Tibial artery (tissue), 4 donors: Measurements from ENCODE around the gene UMODL1.
A peak's percentile ranks its signal among the peaks of the same experiment; 100 is the strongest.

Source experiments
- DNase-seq, 2 donors: peaks; one replicate each; pipeline ENCODE4 v3.0.0-alpha.2; 2019
- H3K27ac ChIP-seq, 2 donors: fragments of 200-600 bp; sonication (generic) in 1 of 2; 1 replicate in 1 of 2; 2 replicates in 1 of 2; pipeline ENCODE4 v1.5.1; 2018 to 2019; ENCODE audit warnings: mild to moderate bottlenecking in 1 of 2
- H3K27me3 ChIP-seq, 2 donors: fragments of 200-600 bp; sonication (generic) in 1 of 2; one replicate each; pipeline versions ENCODE4 v1.5.1 to v1.6.0; 2016 to 2019
- H3K36me3 ChIP-seq, 3 donors: fragments of 200-600 bp; sonication (generic) in 2 of 3; one replicate each; pipeline ENCODE4 v1.5.1; 2016 to 2019; ENCODE audit warnings: mild to moderate bottlenecking in 2 of 3
- H3K4me1 ChIP-seq, 4 donors: fragments of 200-600 bp; sonication (generic) in 2 of 4; 1 replicate in 3 of 4; 2 replicates in 1 of 4; pipeline ENCODE4 v1.5.1; 2016 to 2019
- H3K4me3 ChIP-seq, 2 donors: fragments of 200-600 bp; sonication (generic) in 1 of 2; 1 replicate in 1 of 2; 2 replicates in 1 of 2; pipeline ENCODE4 v1.5.1; 2018 to 2019; ENCODE audit warnings: mild to moderate bottlenecking in 2 of 2
- H3K9me3 ChIP-seq, 3 donors: fragments of 200-600 bp; sonication (generic) in 1 of 3; one replicate each; pipeline ENCODE4 v1.5.1; 2016 to 2019
- intact Hi-C: fragments of 100-400 bp; cut with DNase I; formaldehyde crosslinking; loops from one replicate; pipeline ENCODE4 v1.15.0; 2023; ENCODE audit warnings: low total_unique reads
- TF ChIP-seq, protein P1 (sequence below), 2 experiments: fragments of 200-600 bp in 1 of 2; fragments of 450-650 bp in 1 of 2; IDR thresholded peaks; one replicate each; pipeline ENCODE4 v1.5.1; 2017 to 2019; ENCODE audit warnings: antibody characterized with exemption in 2 of 2, mild to moderate bottlenecking in 1 of 2, moderate library complexity in 1 of 2

Gene UMODL1

DNA sequence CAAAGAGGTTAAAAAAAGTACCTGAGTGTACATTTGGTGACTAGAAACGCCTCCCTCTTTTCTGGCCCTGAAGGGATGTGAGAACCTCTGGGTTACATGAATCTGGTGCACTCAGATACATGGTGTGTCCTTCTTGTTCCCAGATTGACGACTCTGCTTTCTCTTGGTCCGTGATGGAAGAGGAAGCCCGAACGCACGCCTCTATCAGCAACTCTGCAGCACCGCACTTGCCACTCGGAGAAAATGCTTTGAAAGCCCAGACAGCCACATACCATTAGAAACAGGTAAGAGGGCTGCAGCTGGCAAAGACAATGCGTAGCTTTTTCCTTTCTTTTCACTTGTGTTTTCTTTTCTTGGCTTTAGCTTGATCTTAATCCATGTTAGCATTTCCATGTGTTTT lies 39.9 kb upstream of the UMODL1 start:
- Histone ChIP-seq H3K36me3 (no peaks in the 10 kb centered on the region), H3K4me1 (peaks cover 0 to 4% (median 0%) of the 10 kb centered on the region in 4 donors), H3K4me3 (no peak overlapping the region), H3K9me3 (no peaks in the 10 kb centered on the region), H3K27ac (no peak overlapping the region), H3K27me3 (no peaks in the 10 kb centered on the region)
- peak in 1 of 2 donors; percentile 29 for DNase-seq
- TF ChIP-seq, protein P1, sequence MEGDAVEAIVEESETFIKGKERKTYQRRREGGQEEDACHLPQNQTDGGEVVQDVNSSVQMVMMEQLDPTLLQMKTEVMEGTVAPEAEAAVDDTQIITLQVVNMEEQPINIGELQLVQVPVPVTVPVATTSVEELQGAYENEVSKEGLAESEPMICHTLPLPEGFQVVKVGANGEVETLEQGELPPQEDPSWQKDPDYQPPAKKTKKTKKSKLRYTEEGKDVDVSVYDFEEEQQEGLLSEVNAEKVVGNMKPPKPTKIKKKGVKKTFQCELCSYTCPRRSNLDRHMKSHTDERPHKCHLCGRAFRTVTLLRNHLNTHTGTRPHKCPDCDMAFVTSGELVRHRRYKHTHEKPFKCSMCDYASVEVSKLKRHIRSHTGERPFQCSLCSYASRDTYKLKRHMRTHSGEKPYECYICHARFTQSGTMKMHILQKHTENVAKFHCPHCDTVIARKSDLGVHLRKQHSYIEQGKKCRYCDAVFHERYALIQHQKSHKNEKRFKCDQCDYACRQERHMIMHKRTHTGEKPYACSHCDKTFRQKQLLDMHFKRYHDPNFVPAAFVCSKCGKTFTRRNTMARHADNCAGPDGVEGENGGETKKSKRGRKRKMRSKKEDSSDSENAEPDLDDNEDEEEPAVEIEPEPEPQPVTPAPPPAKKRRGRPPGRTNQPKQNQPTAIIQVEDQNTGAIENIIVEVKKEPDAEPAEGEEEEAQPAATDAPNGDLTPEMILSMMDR (IDR thresholded peaks at IDR 0.05): no peak
- intact Hi-C loops: no loop called here

DNA sequence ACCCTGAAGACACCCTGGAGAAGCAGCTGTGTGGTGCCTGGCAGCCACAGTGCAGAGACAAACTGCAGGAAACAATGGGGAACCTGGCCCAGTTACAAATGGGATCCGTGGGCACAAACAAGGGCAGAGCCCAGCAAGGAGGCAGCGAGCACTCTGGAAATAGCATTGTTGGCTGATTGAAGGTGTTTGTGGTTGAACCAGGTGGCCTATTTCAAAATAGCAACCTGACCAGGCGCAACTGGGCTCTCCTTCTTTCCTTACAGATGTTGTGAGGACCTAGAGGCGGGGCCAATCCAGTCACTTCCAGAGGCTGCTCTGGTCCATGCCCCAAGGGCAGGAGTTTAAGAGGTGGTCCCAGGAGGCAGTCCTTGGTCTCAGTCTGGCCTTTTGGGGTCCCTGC lies 39.3 kb upstream of the UMODL1 start:
- TF ChIP-seq, protein P1 (IDR thresholded peaks at IDR 0.05): no peak

DNA sequence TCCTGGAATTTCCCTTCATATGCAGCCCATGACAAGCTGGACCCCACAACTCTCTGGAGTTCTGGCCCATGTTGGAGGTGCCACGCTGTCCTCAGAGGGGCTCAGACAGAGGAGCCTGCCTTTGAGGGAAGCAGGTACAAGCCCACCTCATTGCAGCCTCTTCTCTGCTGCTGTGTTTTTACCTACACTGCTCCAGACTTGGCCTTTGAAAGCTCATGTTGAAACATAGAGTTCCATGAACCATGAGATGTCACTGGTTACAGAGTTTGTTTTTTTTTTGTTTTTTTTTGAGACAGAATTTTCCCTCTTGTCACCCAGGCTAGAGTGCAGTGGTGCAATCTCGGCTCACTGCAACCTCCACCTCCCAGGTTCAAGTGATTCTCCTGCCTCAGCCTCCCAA lies 38.9 kb upstream of the UMODL1 start:
- DNase-seq: no peak
- Histone ChIP-seq H3K27ac (no peak overlapping the region), H3K4me1 (peaks cover 0 to 4% (median 0%) of the 10 kb centered on the region in 4 donors), H3K27me3 (no peaks in the 10 kb centered on the region), H3K9me3 (no peaks in the 10 kb centered on the region), H3K4me3 (no peak overlapping the region), H3K36me3 (no peaks in the 10 kb centered on the region)
- TF ChIP-seq, protein P1 (IDR thresholded peaks at IDR 0.05): no peak
- intact Hi-C loops: no loop called here

More for the DNA sequence above, 39.3 kb upstream of the UMODL1 start:
- intact Hi-C loops: no loop called here
- Histone ChIP-seq H3K4me1 (peaks cover 0 to 4% (median 0%) of the 10 kb centered on the region in 4 donors), H3K27me3 (no peaks in the 10 kb centered on the region), H3K36me3 (no peaks in the 10 kb centered on the region), H3K27ac (no peak overlapping the region), H3K4me3 (no peak overlapping the region), H3K9me3 (no peaks in the 10 kb centered on the region)
- no peak for DNase-seq

DNA sequence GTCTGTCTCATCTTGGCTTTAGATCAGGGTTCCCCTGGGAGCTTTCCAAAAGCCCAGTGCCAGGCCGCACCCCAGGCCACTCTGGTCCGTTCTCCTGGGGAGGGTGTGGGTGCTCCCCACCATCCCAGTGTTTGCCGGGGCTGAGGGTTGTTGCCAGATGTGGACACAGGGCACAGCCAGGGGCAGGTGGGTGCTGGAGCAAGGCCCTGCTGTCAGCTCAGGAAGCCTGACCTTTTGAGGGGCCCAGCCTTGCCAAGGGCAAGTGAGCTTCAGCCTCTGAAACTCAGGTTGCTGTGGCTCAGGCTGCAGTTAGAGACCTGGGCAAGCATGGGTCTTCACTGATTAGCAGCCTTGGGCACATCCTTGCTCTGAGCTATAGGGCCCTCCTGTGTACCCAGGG lies 38.1 kb upstream of the UMODL1 start:
- intact Hi-C loops: no loop called here
- TF ChIP-seq, protein P1 (IDR thresholded peaks at IDR 0.05): no peak
- H3K27ac ChIP-seq: no peak overlapping the region
- no peak overlapping the region for H3K4me3 ChIP-seq
- DNase-seq: no peak
- H3K4me1 ChIP-seq: peaks cover 0 to 4% (median 0%) of the 10 kb centered on the region in 4 donors
- H3K9me3 ChIP-seq: no peaks in the 10 kb centered on the region
- H3K36me3 ChIP-seq: no peaks in the 10 kb centered on the region
- no peaks in the 10 kb centered on the region for H3K27me3 ChIP-seq

DNA sequence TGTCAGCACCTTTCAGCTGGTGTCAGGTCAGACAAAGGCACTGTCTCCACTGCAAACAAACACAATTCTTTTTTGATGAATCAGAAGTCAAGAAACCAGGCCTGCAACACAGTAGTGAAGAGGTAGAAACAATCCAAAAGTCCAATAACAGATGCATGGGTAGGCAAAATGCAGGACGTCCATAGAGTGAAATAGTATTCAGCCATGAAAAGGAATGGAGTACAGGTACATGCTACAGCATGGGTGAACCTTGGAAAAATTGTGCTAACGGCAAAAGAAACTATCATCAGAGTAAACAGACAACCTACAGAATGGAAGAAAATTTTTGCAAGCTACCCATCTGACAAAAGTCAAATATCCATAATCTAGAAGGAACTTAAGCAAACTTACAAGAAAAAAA lies 34.8 kb upstream of the UMODL1 start:
- TF ChIP-seq, protein P1 (IDR thresholded peaks at IDR 0.05): no peak
- no peaks in the 10 kb centered on the region for H3K27me3 ChIP-seq
- no peak overlapping the region for H3K4me3 ChIP-seq
- intact Hi-C loops: no loop called here
- H3K36me3 ChIP-seq: no peaks in the 10 kb centered on the region
- peaks cover 0 to 5% (median 0%) of the 10 kb centered on the region in 3 donors for H3K9me3 ChIP-seq
- H3K4me1 ChIP-seq: peaks cover 0 to 19% (median 11%) of the 10 kb centered on the region in 4 donors
- H3K27ac ChIP-seq: no peak overlapping the region
- DNase-seq: no peak

DNA sequence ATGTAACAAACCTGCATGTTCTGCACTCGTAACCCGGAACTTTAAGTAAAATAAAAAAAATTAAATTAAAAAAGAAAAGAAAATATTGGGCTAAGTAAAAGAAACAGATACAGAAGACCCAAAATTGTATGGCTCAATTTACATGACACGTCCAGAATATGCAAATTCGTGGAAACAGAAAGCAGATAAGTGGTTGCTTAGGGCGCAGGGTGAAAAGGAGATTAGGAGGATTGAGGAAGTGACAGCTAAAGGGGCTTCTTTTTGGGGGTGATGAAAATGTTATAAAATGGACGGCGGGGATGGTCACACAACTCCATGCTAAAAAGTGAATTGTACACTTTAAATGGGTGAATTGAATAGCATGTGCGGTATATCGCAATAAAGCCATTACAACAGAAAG lies 33.6 kb upstream of the UMODL1 start:
- TF ChIP-seq, protein P1 (IDR thresholded peaks at IDR 0.05): no peak
- Histone ChIP-seq H3K9me3 (peaks cover 0 to 5% (median 0%) of the 10 kb centered on the region in 3 donors), H3K36me3 (no peaks in the 10 kb centered on the region), H3K27ac (no peak overlapping the region), H3K4me1 (peaks cover 0 to 19% (median 9%) of the 10 kb centered on the region in 4 donors), H3K4me3 (no peak overlapping the region), H3K27me3 (no peaks in the 10 kb centered on the region)
- DNase-seq: no peak
- intact Hi-C loops: no loop called here
